GM19467 (cell line): ENCODE data around the gene S100A11.

Experiments used
- ATAC-seq: cut with Tn5 transposase; IDR thresholded peaks from one replicate; pipeline ENCODE4 v1.9.1; 2021; ENCODE audit warnings: mild to moderate bottlenecking, moderate library complexity; ENCODE audit not compliant: unreplicated experiment

Gene S100A11

GRCh38 chr1:152003846-152004442 is 32.9 kb downstream of the S100A11 start:
- ATAC-seq = no peak

GRCh38 chr1:152002960-152003359 is 33.8 kb downstream of the S100A11 start:
- ATAC-seq = no peak

GRCh38 chr1:152001631-152002584 is 34.9 kb downstream of the S100A11 start:
- ATAC-seq = no peak

- no peak for ATAC-seq
These were observed 35.7 kb downstream of the S100A11 start for GRCh38 chr1:152000964-152001630.

GRCh38 chr1:151998611-151999362 is 38.0 kb downstream of the S100A11 start:
- no peak for ATAC-seq

- no peak for ATAC-seq
These were observed 39.6 kb downstream of the S100A11 start for GRCh38 chr1:151997284-151997570.

- no peak for ATAC-seq
These were observed 41.0 kb downstream of the S100A11 start for GRCh38 chr1:151995774-151996173.

GRCh38 chr1:151994956-151995355 is 41.8 kb downstream of the S100A11 start:
- ATAC-seq = no peak

- ATAC-seq = no peak
These were observed 42.9 kb downstream of the S100A11 start, which contains the start of gene S100A10 for GRCh38 chr1:151993734-151994496. Gene S100A10, minus strand, starts transcription at chr1:151993859. Its CDS starts 7,629 bp downstream, at chr1:151986230.

GRCh38 chr1:151993084-151993733 is 43.6 kb downstream of the S100A11 start:
- ATAC-seq = no peak

- ATAC-seq = no peak
These were observed 44.3 kb downstream of the S100A11 start for GRCh38 chr1:151992303-151993083.

GRCh38 chr1:151991663-151992302 is 45.0 kb downstream of the S100A11 start:
- no peak for ATAC-seq

- ATAC-seq = no peak
These were observed 46.0 kb downstream of the S100A11 start for GRCh38 chr1:151990856-151991198.

- ATAC-seq = no peak
These were observed 46.5 kb downstream of the S100A11 start for GRCh38 chr1:151990058-151990855.

- no peak for ATAC-seq
These were observed 47.5 kb downstream of the S100A11 start for GRCh38 chr1:151989211-151989862.

- no peak for ATAC-seq
These were observed 48.3 kb downstream of the S100A11 start for GRCh38 chr1:151988405-151988923.
